ENCODE results near the gene ZNF557. TPM values are rescaled to one million over a fixed set of nuclear protein-coding genes. Genes with fewer than 3 reads are reported as not detected.

ZNF557 gene
- total and polyA plus RNA-seq, 10 donors: 1.1 to 20.8 (median 13.6) TPM

GRCh38 chr19:7106711-7107657 is 37.5 kb downstream of the ZNF557 start:
- TF ChIP-seq POLR2AphosphoS5 (IDR thresholded peaks at IDR 0.05) (no peak), POLR2A (IDR thresholded peaks at IDR 0.05) (no peak), CTCF (IDR thresholded peaks at IDR 0.05 in 8 of 11, conservative IDR thresholded peaks at IDR 0.05 in 3 of 11) (no peak)
- no peaks in the 10 kb centered on the region for H3K36me3 ChIP-seq
- H3K27ac ChIP-seq: no peak overlapping the region
- no peaks in the 10 kb centered on the region for H3K27me3 ChIP-seq (replicated peaks in 1 of 7)
- peaks cover 0 to 5% (median 5%) of the 10 kb centered on the region in 6 donors for H3K4me1 ChIP-seq
- intact Hi-C loops (cut with DNase I; ENCODE audit: low total_unique reads): loop anchor here (10.0 kb wide), 1 partner anchor 698 kb away; no protein-coding TSS in a partner anchor
- WGBS, 5 donors: 82 to 88% (median 86%) methylated on average over 10 of the region's 10 CpGs
- DNase-seq: no peak
- H3K4me3 ChIP-seq: no peak overlapping the region
- H3K9me3 ChIP-seq: no peaks in the 10 kb centered on the region

- intact Hi-C loops (cut with DNase I; ENCODE audit: low total_unique reads): loop anchor here (10.0 kb wide), 1 partner anchor 695 kb away; no protein-coding TSS in a partner anchor
- DNase-seq: no peak
- WGBS, 5 donors: 72 to 78% (median 75%) methylated on average over 8 of the region's 8 CpGs
- TF ChIP-seq POLR2AphosphoS5 (IDR thresholded peaks at IDR 0.05) (peak in 1 of 3 donors; percentile 16), POLR2A (IDR thresholded peaks at IDR 0.05) (no peak), CTCF (IDR thresholded peaks at IDR 0.05 in 8 of 11, conservative IDR thresholded peaks at IDR 0.05 in 3 of 11) (no peak)
- Histone ChIP-seq H3K36me3 (peaks cover 0 to 12% (median 0%) of the 10 kb centered on the region in 6 donors), H3K27ac (no peak overlapping the region), H3K4me3 (no peak overlapping the region), H3K4me1 (no peaks in the 10 kb centered on the region), H3K27me3 (replicated peaks in 1 of 7) (no peaks in the 10 kb centered on the region), H3K9me3 (peaks cover 0 to 7% (median 0%) of the 10 kb centered on the region in 8 donors)
Measured at GRCh38 chr19:7109678-7110289, 40.3 kb downstream of the ZNF557 start.

- H3K27me3 ChIP-seq (replicated peaks in 1 of 7): no peaks in the 10 kb centered on the region
- H3K4me1 ChIP-seq: no peaks in the 10 kb centered on the region
- 81 to 96% (median 88%) methylated on average over 4 of the region's 4 CpGs for WGBS, 5 donors
- no peak overlapping the region for H3K27ac ChIP-seq
- no peak overlapping the region for H3K4me3 ChIP-seq
- peaks cover 0 to 7% (median 0%) of the 10 kb centered on the region in 8 donors for H3K9me3 ChIP-seq
- peaks cover 0 to 41% (median 18%) of the 10 kb centered on the region in 6 donors for H3K36me3 ChIP-seq
- TF ChIP-seq CTCF (IDR thresholded peaks at IDR 0.05 in 8 of 11, conservative IDR thresholded peaks at IDR 0.05 in 3 of 11): no peak
- TF ChIP-seq POLR2A (IDR thresholded peaks at IDR 0.05): no peak
- no peak for TF ChIP-seq POLR2AphosphoS5 (IDR thresholded peaks at IDR 0.05)
- no peak for DNase-seq
- intact Hi-C loops (cut with DNase I; ENCODE audit: low total_unique reads): no loop called here
Measured at GRCh38 chr19:7112675-7113074, 43.2 kb downstream of the ZNF557 start.

GRCh38 chr19:7113233-7113632 is 43.7 kb downstream of the ZNF557 start:
- Histone ChIP-seq H3K9me3 (peaks cover 0 to 7% (median 0%) of the 10 kb centered on the region in 8 donors), H3K4me1 (no peaks in the 10 kb centered on the region), H3K27me3 (replicated peaks in 1 of 7) (no peaks in the 10 kb centered on the region), H3K36me3 (peaks cover 0 to 47% (median 22%) of the 10 kb centered on the region in 6 donors), H3K4me3 (no peak overlapping the region), H3K27ac (no peak overlapping the region)
- WGBS, 5 donors: 87 to 95% (median 94%) methylated on average over 1 of the region's 1 CpG
- TF ChIP-seq CTCF (IDR thresholded peaks at IDR 0.05 in 8 of 11, conservative IDR thresholded peaks at IDR 0.05 in 3 of 11) (no peak), POLR2AphosphoS5 (IDR thresholded peaks at IDR 0.05) (no peak), POLR2A (IDR thresholded peaks at IDR 0.05) (no peak)
- intact Hi-C loops (cut with DNase I; ENCODE audit: low total_unique reads): no loop called here
- no peak for DNase-seq
